ENCODE data around the gene DLGAP3. TPM values are rescaled to one million over a fixed set of nuclear protein-coding genes. Genes with fewer than 3 reads are reported as not detected.

DLGAP3 gene
- total RNA-seq, 6 donors from 2014 or later: under 0.01 to 0.57 (median 0.30) TPM; not detected in 1

GRCh38 chr1:34976384-34977209, 47.1 kb upstream of the DLGAP3 start:
- ATAC-seq (ENCODE audit: low FRiP score in 2 of 2) (no peak), DNase-seq (peak in 1 of 2 donors; percentile 77)
- 90 to 92% methylated on average over 52 to 55 of the region's 72 CpGs for WGBS, 2 donors
- TF ChIP-seq CTCF (IDR thresholded peaks at IDR 0.05) (no peak), POLR2AphosphoS5 (IDR thresholded peaks at IDR 0.05) (no peak), EP300 (IDR thresholded peaks at IDR 0.05) (no peak), POLR2A (IDR thresholded peaks at IDR 0.05) (no peak)
- no peaks in the 10 kb centered on the region for H3K4me1 ChIP-seq
- no peak overlapping the region for H3K4me3 ChIP-seq
- H3K36me3 ChIP-seq: peaks cover 0 to 21% (median 7%) of the 10 kb centered on the region in 4 donors
- H3K27me3 ChIP-seq: no peaks in the 10 kb centered on the region
- H3K27ac ChIP-seq: no peak overlapping the region
- no peaks in the 10 kb centered on the region for H3K9me3 ChIP-seq

GRCh38 chr1:34975771-34976170, 46.3 kb upstream of the DLGAP3 start:
- Histone ChIP-seq H3K27ac (no peak overlapping the region), H3K4me1 (no peaks in the 10 kb centered on the region), H3K27me3 (no peaks in the 10 kb centered on the region), H3K9me3 (no peaks in the 10 kb centered on the region), H3K36me3 (peaks cover 0 to 12% (median 7%) of the 10 kb centered on the region in 4 donors), H3K4me3 (no peak overlapping the region)
- TF ChIP-seq POLR2A (IDR thresholded peaks at IDR 0.05) (no peak), EP300 (IDR thresholded peaks at IDR 0.05) (no peak), CTCF (IDR thresholded peaks at IDR 0.05) (no peak), POLR2AphosphoS5 (IDR thresholded peaks at IDR 0.05) (no peak)
- ATAC-seq (ENCODE audit: low FRiP score in 2 of 2) (no peak), DNase-seq (no peak)
- WGBS, 2 donors: 82 to 90% methylated on average over 6 of the region's 6 CpGs

DNA sequence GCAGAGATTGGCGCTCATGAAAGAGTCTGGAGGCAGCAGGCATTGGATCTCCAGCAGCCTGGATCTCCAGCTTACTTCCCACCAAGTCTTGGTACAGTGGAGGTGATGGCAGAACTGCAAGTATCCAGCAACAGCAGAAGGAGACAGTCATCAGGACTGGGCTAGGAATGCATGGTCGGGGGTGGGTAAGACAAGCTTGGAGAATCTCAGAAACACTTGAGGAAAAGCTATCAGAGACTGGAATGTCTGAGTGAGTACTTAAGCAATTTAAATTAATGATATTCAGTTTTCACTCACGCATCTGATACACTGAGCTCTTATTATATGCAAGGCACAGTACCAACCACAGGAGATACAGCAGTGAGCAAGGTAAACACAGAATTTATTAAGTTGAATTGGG, 45.9 kb upstream of the DLGAP3 start:
- no peak for TF ChIP-seq EP300 (IDR thresholded peaks at IDR 0.05)
- no peak for TF ChIP-seq CTCF (IDR thresholded peaks at IDR 0.05)
- no peak for TF ChIP-seq POLR2A (IDR thresholded peaks at IDR 0.05)
- no peak for TF ChIP-seq POLR2AphosphoS5 (IDR thresholded peaks at IDR 0.05)
- no peaks in the 10 kb centered on the region for H3K27me3 ChIP-seq
- 85 to 88% methylated on average over 3 of the region's 3 CpGs for WGBS, 2 donors

GRCh38 chr1:34974626-34975025, 45.2 kb upstream of the DLGAP3 start:
- Histone ChIP-seq H3K9me3 (no peaks in the 10 kb centered on the region), H3K27ac (no peak overlapping the region), H3K4me3 (no peak overlapping the region), H3K27me3 (no peaks in the 10 kb centered on the region), H3K4me1 (no peaks in the 10 kb centered on the region), H3K36me3 (peaks cover 0 to 9% (median 7%) of the 10 kb centered on the region in 4 donors)
- TF ChIP-seq POLR2AphosphoS5 (IDR thresholded peaks at IDR 0.05) (no peak), EP300 (IDR thresholded peaks at IDR 0.05) (no peak), POLR2A (IDR thresholded peaks at IDR 0.05) (no peak), CTCF (IDR thresholded peaks at IDR 0.05) (no peak)
- WGBS, 2 donors: 72 to 75% methylated on average over 8 of the region's 8 CpGs
- DNase-seq: no peak
- no peak for ATAC-seq (ENCODE audit: low FRiP score in 2 of 2)

More for the DNA sequence above, 45.9 kb upstream of the DLGAP3 start:
- Histone ChIP-seq H3K4me3 (no peak overlapping the region), H3K4me1 (no peaks in the 10 kb centered on the region), H3K9me3 (no peaks in the 10 kb centered on the region), H3K36me3 (peaks cover 0 to 9% (median 7%) of the 10 kb centered on the region in 4 donors), H3K27ac (no peak overlapping the region)
- DNase-seq: no peak
- no peak for ATAC-seq (ENCODE audit: low FRiP score in 2 of 2)

All from upper lobe of left lung (tissue), 6 donors.